Activated naive CD4-positive, alpha-beta T cell treated with anti-CD3 and anti-CD28 coated beads, Interleukin-2, amount 50 U/mL, for 72 hours (primary cell): Measurements from ENCODE around the gene CHST14. TPM values are rescaled to one million over a fixed set of nuclear protein-coding genes. Genes with fewer than 3 reads are reported as not detected.
A peak's percentile ranks its signal among the peaks of the same experiment; 100 is the strongest.

Source experiments
- ATAC-seq, 2 donors: fragments of 150-1000 bp; cut with Tn5 transposase; 2 replicates each; pipeline ENCODE4 v1.10.0; 2021; ENCODE audit warnings: mild to moderate bottlenecking in 2 of 2, moderate library complexity in 2 of 2
- DNase-seq, 2 donors: peaks; one replicate each; pipeline ENCODE4 v3.0.0; 2021 to 2022; ENCODE audit warnings: low spot score in 2 of 2
- H3K27ac Mint-ChIP-seq, 2 donors: one replicate each; pipeline ENCODE4 v1.8.0; 2022; ENCODE audit warnings: mild to moderate bottlenecking in 2 of 2, mixed read lengths in 2 of 2
- H3K36me3 Mint-ChIP-seq, 2 donors: one replicate each; pipeline ENCODE4 v1.8.0; 2022; ENCODE audit warnings: mixed read lengths in 2 of 2
- H3K9me3 Mint-ChIP-seq, 2 donors: one replicate each; pipeline ENCODE4 v1.8.0; 2022; ENCODE audit warnings: mixed read lengths in 2 of 2
- total RNA-seq, 2 donors: library from RNA; stranded (reverse); gene quantifications; one replicate each; pipeline ENCODE4 v1.2.3, GENCODE V29; 2022

CHST14 gene
- total RNA-seq, 2 donors from 2014 or later, result 1.6 to 6.7 TPM

DNA sequence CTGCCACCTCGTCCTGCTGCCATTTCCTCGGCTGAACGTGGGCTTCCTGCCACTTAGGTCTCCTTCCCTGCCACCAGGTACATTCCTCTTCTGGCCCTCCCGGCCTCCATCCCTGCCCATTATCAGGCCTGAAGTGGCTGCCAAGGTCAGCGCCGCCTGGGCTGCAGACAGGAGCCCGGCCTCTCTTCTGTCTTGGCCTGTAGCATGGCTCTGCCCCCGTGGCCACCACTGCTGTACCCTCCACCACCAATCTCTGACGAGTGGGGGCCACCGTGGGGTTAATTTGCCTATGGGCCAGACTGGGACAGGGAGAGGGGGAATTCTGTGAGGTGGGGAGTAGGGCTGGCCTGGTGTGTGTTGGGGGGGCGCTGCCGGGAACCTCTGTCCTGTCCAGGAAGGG, 32.1 kb upstream of the CHST14 start:
- H3K27ac Mint-ChIP-seq, result no peak overlapping the region
- no peaks in the 10 kb centered on the region for H3K9me3 Mint-ChIP-seq
- no peak for ATAC-seq
- DNase-seq, result no peak
- no peaks in the 10 kb centered on the region for H3K36me3 Mint-ChIP-seq

DNA sequence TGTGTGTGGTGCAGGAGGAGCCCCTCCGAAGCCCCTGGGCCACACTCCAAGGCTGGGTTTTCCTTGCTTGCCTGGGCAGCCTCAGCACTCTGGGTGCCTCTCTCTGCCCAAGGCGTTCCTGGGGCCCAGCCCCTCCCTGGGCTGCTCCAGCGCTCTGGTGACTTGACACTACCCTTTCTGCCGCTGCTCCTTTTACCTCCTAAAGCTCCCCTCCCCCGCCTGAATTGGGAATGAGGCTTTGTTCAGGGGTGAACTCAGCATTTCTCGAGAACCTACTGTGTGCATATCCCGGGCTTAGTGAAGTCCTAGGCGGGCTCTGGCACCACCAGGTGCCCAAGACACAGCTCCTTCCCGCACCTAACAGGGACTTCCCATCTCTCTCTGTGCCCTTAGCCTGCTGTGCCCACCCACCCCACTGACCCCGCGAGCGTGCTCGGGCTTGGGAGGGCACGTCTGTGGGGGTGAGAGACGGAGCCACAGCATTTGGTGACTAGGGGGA, 31.3 kb upstream of the CHST14 start:
- Mint-ChIP-seq H3K27ac (peak overlapping the region in 1 of 2 donors; percentile 73), H3K9me3 (no peaks in the 10 kb centered on the region), H3K36me3 (no peaks in the 10 kb centered on the region)
- ATAC-seq, result no peak
- DNase-seq, result no peak

DNA sequence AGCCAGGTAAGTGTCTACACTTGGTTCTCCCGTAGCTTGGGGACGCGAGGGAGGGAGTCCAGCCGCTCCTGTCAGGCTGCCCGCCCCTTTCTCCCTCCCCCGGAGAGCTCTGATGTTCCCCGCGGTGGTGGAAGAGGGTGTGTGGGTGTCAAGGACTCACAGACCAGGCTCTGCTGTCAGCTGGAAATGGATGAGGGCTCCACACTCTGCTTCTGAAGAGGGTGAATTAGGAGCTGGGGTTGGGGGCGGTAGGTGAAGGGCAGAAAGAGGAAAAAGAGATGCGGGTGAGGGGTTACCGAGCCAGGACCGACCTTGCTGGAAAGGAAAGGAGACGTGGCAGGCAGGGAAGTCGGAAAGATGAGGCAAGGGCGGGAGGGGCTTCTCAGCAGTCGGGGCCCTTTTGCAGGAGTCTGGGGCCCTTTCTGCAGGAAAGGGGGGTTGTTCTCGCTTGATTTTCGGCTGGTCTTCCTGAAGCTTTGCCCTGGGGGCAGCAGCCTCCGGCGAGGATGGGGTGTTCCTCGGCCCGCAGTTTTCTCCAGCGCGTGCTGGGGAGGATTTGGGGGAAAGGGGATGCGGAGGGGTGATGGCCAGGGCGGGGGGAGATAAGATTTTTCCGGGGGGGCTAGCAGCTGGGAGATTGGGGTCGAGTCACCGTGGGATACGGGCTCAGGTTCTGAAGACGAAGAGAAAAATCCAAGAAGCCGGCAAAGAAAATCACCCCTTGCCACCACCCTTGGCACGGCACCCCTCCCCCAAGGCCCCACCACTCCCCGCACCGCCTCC, 30.6 kb upstream of the CHST14 start:
- no peak for ATAC-seq
- no peak for DNase-seq
- Mint-ChIP-seq H3K9me3 (no peaks in the 10 kb centered on the region), H3K36me3 (no peaks in the 10 kb centered on the region), H3K27ac (peak overlapping the region; percentile 23 to 73)

DNA sequence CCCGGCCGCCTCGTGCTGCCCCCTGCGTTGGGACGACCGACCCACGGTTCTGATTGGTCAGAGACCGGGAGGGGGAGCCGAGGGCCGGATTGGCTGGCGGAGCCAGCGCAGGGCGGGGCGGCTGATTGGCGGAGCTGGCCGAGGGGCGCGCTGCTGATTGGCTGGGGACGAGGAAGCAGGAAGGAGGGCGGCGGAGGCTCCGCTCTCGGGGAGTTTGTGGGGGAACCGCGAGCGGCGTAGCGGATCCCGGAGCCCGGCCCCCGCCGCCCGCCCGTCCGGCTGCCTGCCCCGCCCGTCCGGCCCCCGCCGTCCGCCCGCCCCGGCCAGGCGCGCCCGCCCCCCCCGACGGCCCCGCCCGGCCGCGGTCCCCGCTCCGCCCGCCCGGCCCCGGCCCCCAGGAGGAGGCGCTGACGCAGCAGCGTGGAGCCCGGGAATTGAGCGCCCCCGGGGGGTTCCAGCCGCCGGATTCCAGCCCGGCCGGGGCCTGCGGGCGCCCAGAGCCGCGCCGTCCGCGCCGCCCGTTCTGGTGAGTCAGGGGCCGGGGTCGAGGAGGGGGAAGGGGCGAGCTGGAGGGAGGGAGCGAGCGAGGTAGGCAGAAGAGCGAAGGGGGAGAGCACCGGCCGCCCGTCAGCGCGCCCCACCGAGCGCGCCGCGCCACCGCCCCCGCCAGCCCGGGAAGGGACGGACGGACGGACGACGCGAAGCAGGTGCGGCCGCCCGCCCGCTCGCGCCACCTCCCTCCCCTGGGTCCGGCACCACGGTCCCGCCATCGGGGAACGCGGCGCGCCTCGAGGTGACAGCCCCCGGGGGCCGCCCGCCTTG, 29.8 kb upstream of the CHST14 start, which contains the start of gene BAHD1:
TSS of gene BAHD1 (plus strand) at position 211 of the 822 bp plus-strand sequence. CDS start 17,512 bp downstream, outside the sequence.
- no peaks in the 10 kb centered on the region for H3K9me3 Mint-ChIP-seq
- peak within 1 kb of the TSS; percentile 73 to 93 for H3K27ac Mint-ChIP-seq
- ATAC-seq (peak; percentile 93), DNase-seq (peak; percentile 94 to 97)
- H3K36me3 Mint-ChIP-seq, result no peaks in the 10 kb centered on the region

DNA sequence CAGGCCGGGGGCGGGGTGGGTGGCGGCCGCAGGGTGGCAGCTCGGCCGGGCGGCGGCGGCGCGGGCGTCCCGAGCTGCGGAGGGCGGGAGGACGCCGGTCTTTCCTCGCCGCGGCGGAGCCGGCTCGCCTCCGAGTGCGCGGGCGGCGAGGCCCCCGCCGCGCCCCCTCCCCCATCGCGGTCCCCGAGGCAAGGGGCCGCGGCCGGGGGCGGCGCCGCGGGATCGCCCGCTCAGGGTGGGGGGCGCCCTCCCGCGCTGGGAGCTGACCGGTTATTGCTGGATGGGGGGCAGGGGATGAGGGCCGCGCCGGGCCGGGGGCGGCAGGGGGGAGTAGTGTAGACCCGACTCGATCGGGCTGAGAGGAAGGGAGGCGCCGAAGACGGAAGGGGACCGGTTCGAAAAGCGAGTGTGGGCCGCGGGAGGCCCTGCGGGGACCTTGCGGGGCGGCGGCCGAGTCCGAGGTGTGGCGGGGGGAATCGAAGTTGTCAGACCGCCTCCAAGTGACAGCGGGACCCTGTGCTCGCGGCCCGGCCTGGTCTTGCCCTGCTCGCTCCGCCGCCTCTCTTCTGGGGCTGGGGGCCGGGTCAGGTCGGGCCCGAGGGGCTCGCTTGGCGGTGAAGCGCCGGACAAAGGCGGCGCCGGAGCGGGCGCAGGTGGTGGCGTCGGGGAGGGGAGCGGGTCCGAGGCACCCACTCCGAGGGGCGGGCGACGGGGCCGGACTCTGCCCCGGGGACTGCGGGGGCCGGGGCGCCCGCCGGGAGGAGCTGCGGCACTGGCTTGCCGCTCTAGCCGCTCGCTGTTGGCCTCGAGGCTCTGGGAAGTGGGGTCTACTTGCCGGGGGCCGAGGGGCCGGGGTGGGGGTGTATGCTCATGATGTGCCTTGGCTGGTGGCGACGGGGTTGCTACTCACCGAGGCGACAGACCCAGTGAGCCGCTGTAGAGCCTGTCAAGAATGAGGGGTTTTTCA, 28.9 kb upstream of the CHST14 start:
- Mint-ChIP-seq H3K27ac (peak overlapping the region; percentile 68 to 93), H3K36me3 (no peaks in the 10 kb centered on the region), H3K9me3 (no peaks in the 10 kb centered on the region)
- ATAC-seq (no peak), DNase-seq (no peak)

DNA sequence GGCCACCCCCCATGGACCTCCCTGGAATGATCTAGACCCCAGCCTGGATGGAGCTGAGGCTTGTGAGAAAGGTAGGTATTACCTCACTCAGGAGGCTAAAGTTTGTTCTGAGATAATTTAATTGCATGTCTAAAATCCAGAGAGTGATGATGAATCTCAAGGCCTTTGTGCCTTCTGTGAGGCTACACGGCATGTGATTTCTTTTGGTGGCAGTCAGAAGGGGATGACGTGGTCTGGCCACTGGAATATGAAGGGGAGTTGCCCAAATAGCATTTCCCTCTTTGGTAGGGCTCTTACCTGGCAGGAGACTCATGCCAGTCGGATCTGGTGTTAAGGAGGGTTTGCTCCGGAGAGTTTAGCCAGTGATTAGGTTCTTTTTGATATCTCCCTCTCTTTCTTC, 27.5 kb upstream of the CHST14 start:
- no peaks in the 10 kb centered on the region for H3K9me3 Mint-ChIP-seq
- ATAC-seq (no peak), DNase-seq (no peak)
- H3K27ac Mint-ChIP-seq, result no peak overlapping the region
- H3K36me3 Mint-ChIP-seq, result no peaks in the 10 kb centered on the region

DNA sequence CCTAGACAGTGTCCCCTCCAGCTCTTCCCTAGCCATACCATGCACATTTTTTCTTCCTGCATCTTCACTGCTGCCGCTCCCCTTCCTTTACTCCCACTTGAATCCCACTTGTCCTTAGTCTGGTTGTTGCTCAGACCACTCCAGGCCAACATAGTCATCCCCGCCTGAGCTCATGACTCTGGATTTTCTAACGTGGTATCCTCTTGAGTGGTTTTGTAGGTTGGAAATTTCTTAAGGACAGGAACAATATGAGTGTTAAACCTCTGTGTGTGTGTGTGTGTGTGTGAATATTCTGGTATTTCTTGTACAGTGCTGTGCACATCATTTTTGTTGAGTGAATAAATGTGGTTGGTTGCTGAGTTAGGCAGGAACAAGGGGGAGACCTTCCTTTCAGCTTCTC, 26.9 kb upstream of the CHST14 start:
- no peak overlapping the region for H3K27ac Mint-ChIP-seq
- H3K9me3 Mint-ChIP-seq, result no peaks in the 10 kb centered on the region
- DNase-seq (no peak), ATAC-seq (no peak)
- no peaks in the 10 kb centered on the region for H3K36me3 Mint-ChIP-seq

DNA sequence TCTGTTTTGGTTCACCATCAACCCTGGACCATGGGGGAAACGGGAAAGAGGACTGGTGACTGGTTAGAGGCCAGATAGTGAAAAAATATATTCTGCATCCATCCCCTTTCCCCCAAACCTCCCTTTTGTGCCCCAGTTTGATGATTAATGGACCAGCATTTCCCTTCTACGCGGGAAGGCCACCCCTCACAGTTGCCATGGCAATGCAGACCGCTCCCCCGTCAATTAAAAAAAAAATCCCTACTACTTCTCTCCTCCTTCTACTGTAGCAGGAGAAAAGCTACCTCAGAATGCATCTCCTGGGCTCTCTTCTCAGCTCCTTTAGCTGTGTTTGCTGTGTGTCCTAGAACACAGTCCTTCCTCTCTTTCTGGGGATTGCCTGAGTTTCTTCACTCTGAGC, 26.0 kb upstream of the CHST14 start:
- DNase-seq, result no peak
- ATAC-seq, result no peak
- H3K27ac Mint-ChIP-seq, result no peak overlapping the region
- peaks cover 0 to 6% of the 10 kb centered on the region in 2 donors for H3K36me3 Mint-ChIP-seq
- H3K9me3 Mint-ChIP-seq, result no peaks in the 10 kb centered on the region

DNA sequence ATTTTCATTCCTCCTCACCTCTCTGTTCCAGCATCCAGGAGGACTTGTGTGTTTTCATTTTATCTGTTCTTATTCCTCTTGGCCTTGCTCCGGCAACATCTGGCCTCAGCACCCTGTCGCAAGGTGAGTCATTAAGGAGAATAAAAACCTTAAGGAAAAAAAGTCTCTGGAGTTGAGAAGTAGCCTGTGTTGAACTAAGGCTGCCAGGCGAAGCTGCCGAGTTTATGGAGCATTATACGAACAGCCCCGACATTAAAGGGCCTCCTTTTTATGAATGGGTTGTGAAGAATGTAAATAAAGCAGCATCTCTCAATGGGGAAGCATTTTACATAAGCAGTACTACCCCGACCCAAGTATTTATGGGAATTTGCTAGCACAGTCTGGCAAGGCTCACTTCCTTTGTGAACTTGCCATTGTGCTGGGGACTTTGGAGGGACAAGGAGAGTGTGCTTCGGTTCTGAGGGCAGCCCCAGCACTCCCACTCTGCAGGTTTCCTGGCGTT, 25.3 kb upstream of the CHST14 start:
- ATAC-seq, result no peak
- Mint-ChIP-seq H3K9me3 (no peaks in the 10 kb centered on the region), H3K36me3 (peaks cover 0 to 6% of the 10 kb centered on the region in 2 donors), H3K27ac (no peak overlapping the region)
- DNase-seq, result no peak

DNA sequence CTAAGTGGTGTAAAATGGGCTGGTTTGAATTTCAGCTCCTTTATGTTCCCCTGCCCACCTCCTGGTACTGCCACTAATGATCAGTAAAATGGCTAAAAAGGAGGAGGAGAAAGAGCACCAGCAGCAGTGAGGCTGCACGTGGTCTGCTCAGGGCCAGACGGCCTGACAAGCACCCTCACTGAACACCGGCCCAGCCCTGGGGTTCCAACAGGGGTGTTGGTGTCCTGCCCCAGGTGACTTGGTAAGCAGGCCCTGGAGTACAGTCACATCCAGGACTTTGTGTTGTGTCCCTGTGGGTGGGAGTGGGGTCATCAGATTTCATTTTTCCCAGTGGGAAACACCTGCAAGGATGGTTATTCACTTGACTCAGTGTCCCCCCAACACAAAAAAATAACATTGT, 24.6 kb upstream of the CHST14 start:
- ATAC-seq, result no peak
- peaks cover 0 to 6% of the 10 kb centered on the region in 2 donors for H3K36me3 Mint-ChIP-seq
- no peak for DNase-seq
- no peaks in the 10 kb centered on the region for H3K9me3 Mint-ChIP-seq
- H3K27ac Mint-ChIP-seq, result no peak overlapping the region

DNA sequence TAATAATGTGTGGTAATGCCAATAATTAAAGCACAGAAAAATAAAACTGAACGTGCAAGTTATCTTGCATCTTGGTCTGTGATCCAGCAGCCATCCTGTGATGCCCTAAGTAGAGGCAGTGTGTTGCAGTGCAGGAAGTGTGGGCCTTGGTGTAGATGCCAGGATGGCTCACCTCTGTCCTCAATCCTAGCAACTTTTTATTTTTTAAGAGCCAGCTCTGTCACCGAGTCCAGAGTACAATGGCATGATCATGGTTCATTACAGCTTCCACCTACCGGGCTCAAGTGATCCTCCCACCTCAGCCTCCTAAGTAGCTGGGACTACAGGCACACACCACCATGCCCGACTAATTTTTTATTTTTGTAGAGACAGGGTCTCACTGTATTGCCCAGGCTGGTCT, 22.4 kb upstream of the CHST14 start:
- H3K27ac Mint-ChIP-seq, result no peak overlapping the region
- no peak for DNase-seq

DNA sequence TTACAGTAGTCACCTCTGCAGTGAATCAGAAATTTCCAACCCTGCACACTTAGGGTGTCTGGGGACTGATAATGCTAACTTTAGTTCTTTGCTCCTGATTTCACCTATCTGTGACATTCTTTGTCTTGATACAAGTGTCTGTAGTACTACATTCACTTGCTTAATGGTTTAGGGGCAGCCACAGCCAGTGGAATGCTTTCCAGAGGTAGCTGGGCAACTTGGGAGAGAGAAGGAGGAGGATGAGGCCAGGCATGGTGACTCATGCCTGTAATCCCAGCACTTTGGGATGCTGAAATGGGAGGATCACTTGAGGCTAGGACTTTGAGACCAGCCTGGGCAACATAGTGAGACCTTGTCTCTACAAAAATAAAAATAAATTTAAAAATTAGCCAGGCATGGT, 21.5 kb upstream of the CHST14 start:
- Mint-ChIP-seq H3K36me3 (peaks cover 0 to 6% of the 10 kb centered on the region in 2 donors), H3K9me3 (no peaks in the 10 kb centered on the region), H3K27ac (peak overlapping the region in 1 of 2 donors; percentile 90)
- no peak for DNase-seq
- no peak for ATAC-seq

More for the DNA sequence above, 22.4 kb upstream of the CHST14 start:
- peaks cover 0 to 6% of the 10 kb centered on the region in 2 donors for H3K36me3 Mint-ChIP-seq
- no peak for ATAC-seq
- H3K9me3 Mint-ChIP-seq, result no peaks in the 10 kb centered on the region

DNA sequence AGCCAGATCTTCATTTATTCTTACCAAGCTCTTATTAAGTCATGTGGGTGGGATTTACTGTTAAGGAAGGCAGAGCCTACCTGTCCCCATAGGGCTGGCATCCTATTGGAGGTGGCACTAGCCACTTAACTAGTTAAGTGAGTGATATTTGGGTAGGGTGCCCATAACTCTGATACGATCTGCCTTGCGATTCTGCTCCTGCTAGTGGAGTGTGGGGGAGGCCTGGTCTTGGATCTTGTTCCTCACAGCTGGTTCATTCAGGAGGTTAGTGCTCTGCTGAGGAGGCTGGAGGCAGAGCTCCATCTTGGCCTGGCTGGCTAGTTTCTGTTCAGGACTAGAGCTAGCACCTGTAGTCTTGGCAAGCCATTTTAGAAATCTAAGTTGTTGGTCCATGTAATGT, 20.7 kb upstream of the CHST14 start:
- no peak for ATAC-seq
- Mint-ChIP-seq H3K27ac (no peak overlapping the region), H3K9me3 (no peaks in the 10 kb centered on the region), H3K36me3 (peaks cover 0 to 6% of the 10 kb centered on the region in 2 donors)
- DNase-seq, result no peak

DNA sequence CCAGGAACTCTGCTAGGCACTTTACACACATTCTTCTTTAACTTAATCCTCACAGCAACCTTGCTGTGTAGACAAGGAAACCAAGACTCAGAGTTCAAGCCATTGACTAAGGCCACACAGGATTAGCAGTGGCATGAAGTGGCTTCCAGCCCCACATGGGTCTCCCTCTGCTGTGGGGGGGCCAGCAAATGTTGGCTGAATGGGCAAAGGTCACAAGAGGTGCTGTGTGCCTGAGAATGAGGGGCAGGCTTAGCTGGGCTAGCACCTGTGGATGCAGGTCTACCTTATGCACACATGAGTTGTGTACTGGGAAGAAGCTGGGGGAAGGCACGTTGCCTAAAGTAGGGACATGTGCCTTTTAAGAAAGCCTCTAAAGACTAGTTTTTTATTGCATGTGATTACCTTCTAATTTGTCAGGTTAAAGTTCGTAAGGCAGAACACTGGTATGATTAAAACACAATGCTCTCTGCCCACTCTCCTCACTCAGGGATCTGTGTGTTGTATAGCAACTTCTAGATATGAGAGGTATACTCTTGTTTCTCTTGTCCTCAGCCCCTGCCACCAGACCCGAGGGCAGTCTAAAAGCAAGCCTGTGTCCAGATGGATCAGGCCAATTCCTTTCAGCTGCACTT, 19.1 kb upstream of the CHST14 start:
- H3K27ac Mint-ChIP-seq, result peak overlapping the region in 1 of 2 donors; percentile 27
- H3K9me3 Mint-ChIP-seq, result no peaks in the 10 kb centered on the region
- DNase-seq (no peak), ATAC-seq (no peak)
- peaks cover 0 to 6% of the 10 kb centered on the region in 2 donors for H3K36me3 Mint-ChIP-seq

DNA sequence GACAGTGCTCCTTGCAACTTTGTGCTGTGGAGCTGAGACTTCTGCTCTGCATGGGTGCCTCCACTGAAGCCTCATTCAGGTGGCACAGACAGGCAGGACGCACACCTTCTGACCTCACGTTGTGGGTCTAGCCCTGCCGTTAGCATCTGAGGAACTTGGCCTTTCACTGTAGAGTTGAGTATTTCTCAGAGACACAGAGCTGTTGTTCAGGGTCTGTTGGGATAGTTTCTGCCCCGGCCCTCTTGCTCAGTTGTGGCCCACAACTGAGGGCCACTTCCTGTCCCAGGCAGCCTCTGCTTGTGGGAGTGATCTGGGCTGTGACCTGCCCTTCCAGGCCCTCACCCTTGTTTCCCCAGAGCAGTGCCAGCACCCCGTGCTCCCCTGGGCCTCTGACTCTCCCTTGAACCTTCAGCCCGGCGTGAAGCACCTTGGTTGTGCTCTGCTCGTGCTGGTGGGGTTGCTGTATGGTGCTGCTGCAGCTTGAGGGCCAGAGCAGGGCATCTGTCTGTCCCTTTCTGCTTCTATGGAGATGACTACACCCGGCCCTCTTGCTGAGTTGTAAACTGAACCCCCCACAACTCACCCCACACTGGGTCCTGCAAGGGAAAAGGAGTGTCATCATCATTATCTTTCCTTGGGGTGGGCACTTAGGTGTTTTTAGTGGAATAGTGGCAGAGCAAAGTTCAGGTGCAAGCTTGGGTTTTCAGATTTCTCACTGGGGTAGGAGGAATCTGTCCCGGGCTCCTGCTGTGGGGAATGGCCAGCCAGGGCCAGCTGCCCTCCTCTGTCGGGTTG, 18.3 kb upstream of the CHST14 start:
- Mint-ChIP-seq H3K36me3 (peaks cover 0 to 6% of the 10 kb centered on the region in 2 donors), H3K9me3 (no peaks in the 10 kb centered on the region), H3K27ac (peak overlapping the region; percentile 27 to 55)
- DNase-seq (no peak), ATAC-seq (peak; percentile 46 to 71)
